Non-pigmented ciliary epithelial cell (primary cell): Measurements from ENCODE around the gene LRRC8C.

ENCODE experiments used
- DNase-seq: peaks from one replicate; pipeline ENCODE4 v3.0.0-alpha.2; 2010; ENCODE audit warnings: low read depth

The LRRC8C gene

GRCh38 chr1:89671775-89672488 is 39.0 kb downstream of the LRRC8C start:
- no peak for DNase-seq

- DNase-seq = no peak
Measured at GRCh38 chr1:89672489-89673183, 39.7 kb downstream of the LRRC8C start.

- no peak for DNase-seq
Measured at GRCh38 chr1:89673251-89673650, 40.3 kb downstream of the LRRC8C start.

GRCh38 chr1:89675677-89676076 is 42.8 kb downstream of the LRRC8C start:
- no peak for DNase-seq

- DNase-seq = no peak
Measured at GRCh38 chr1:89681045-89681729, 48.3 kb downstream of the LRRC8C start.

GRCh38 chr1:89682611-89683010 is 49.7 kb downstream of the LRRC8C start:
- DNase-seq = no peak

GRCh38 chr1:89685461-89685860 is 52.5 kb downstream of the LRRC8C start:
- no peak for DNase-seq

GRCh38 chr1:89686520-89686919 is 53.6 kb downstream of the LRRC8C start:
- no peak for DNase-seq

- no peak for DNase-seq
Measured at GRCh38 chr1:89687254-89687653, 54.3 kb downstream of the LRRC8C start.

GRCh38 chr1:89688607-89689006 is 55.7 kb downstream of the LRRC8C start:
- no peak for DNase-seq

GRCh38 chr1:89689234-89689633 is 56.3 kb downstream of the LRRC8C start:
- DNase-seq = no peak

GRCh38 chr1:89690595-89690994 is 57.7 kb downstream of the LRRC8C start:
- no peak for DNase-seq

GRCh38 chr1:89692601-89693521 is 59.9 kb downstream of the LRRC8C start:
- DNase-seq = no peak

- DNase-seq = no peak
Measured at GRCh38 chr1:89695847-89696246, 62.9 kb downstream of the LRRC8C start.

- no peak for DNase-seq
Measured at GRCh38 chr1:89697383-89697782, 64.5 kb downstream of the LRRC8C start.

GRCh38 chr1:89698020-89698560 is 65.2 kb downstream of the LRRC8C start:
- no peak for DNase-seq

GRCh38 chr1:89698624-89699023 is 65.7 kb downstream of the LRRC8C start:
- no peak for DNase-seq

GRCh38 chr1:89699451-89699986 is 66.6 kb downstream of the LRRC8C start:
- DNase-seq = no peak

- DNase-seq = no peak
Measured at GRCh38 chr1:89701746-89702241, 68.9 kb downstream of the LRRC8C start.

- no peak for DNase-seq
Measured at GRCh38 chr1:89702520-89703045, 69.7 kb downstream of the LRRC8C start.

- no peak for DNase-seq
Measured at GRCh38 chr1:89703469-89703868, 70.5 kb downstream of the LRRC8C start.
